ENCODE results near the gene RTTN. TPM values are rescaled to one million over a fixed set of nuclear protein-coding genes. Genes with fewer than 3 reads are reported as not detected.

RTTN gene
- total RNA-seq, 1 donor from 2014 or later: 52.4 TPM

DNA sequence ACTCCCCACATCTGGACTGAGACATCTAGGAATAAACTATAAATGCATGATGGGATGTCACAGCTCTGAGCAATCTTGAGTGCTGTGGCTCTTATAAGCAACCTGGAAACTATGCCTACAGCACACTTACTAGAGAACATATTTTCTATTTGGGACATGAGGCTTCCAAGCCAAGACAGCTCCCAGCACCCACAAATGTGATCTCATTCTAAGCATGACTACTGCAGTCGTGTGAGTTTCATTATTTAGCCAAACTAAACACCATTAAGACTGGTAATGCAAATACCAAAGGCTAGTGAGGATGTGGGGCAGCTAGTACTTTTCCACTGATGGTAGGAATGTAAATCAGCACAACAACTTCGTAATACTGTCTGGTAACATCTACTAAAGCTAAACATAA is 72.5 kb downstream of the RTTN start:
- no peaks in the 10 kb centered on the region for H3K4me1 Mint-ChIP-seq
- no peaks in the 10 kb centered on the region for H3F3A ChIP-seq (ENCODE audit: low read depth)
- H3K9ac ChIP-seq: no peak overlapping the region
- TF ChIP-seq EZH2phosphoT487 (IDR thresholded peaks at IDR 0.05): no peak
- TF ChIP-seq EZH2 (IDR thresholded peaks at IDR 0.05): no peak
- TF ChIP-seq, protein P1, sequence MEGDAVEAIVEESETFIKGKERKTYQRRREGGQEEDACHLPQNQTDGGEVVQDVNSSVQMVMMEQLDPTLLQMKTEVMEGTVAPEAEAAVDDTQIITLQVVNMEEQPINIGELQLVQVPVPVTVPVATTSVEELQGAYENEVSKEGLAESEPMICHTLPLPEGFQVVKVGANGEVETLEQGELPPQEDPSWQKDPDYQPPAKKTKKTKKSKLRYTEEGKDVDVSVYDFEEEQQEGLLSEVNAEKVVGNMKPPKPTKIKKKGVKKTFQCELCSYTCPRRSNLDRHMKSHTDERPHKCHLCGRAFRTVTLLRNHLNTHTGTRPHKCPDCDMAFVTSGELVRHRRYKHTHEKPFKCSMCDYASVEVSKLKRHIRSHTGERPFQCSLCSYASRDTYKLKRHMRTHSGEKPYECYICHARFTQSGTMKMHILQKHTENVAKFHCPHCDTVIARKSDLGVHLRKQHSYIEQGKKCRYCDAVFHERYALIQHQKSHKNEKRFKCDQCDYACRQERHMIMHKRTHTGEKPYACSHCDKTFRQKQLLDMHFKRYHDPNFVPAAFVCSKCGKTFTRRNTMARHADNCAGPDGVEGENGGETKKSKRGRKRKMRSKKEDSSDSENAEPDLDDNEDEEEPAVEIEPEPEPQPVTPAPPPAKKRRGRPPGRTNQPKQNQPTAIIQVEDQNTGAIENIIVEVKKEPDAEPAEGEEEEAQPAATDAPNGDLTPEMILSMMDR (IDR thresholded peaks at IDR 0.05): no peak
- no peaks in the 10 kb centered on the region for H3K27me3 ChIP-seq
- no peaks in the 10 kb centered on the region for H3K4me1 ChIP-seq
- H3K36me3 Mint-ChIP-seq: peaks cover 15% of the 10 kb centered on the region
- H3K79me2 ChIP-seq (ENCODE audit: low read depth): no peaks in the 10 kb centered on the region
- no peaks in the 10 kb centered on the region for H3K9me3 ChIP-seq (ENCODE audit: low read depth)
- no peak overlapping the region for H3K4me3 ChIP-seq
- H3K27me3 Mint-ChIP-seq (ENCODE audit: insufficient read depth, low read depth): no peaks in the 10 kb centered on the region
- H2AFZ ChIP-seq (replicated peaks): no peak overlapping the region
- H3K36me3 ChIP-seq: no peaks in the 10 kb centered on the region
- H4K20me1 ChIP-seq (ENCODE audit: low read depth): no peaks in the 10 kb centered on the region
- no peak overlapping the region for H3K27ac ChIP-seq
- peaks cover 3% of the 10 kb centered on the region for H3K9me3 Mint-ChIP-seq
- no peak overlapping the region for H3K4me2 ChIP-seq
- DNase-seq (ENCODE audit: low spot score): no peak
- H3K4me3 Mint-ChIP-seq: no peak overlapping the region
- no peak overlapping the region for H3K27ac Mint-ChIP-seq

DNA sequence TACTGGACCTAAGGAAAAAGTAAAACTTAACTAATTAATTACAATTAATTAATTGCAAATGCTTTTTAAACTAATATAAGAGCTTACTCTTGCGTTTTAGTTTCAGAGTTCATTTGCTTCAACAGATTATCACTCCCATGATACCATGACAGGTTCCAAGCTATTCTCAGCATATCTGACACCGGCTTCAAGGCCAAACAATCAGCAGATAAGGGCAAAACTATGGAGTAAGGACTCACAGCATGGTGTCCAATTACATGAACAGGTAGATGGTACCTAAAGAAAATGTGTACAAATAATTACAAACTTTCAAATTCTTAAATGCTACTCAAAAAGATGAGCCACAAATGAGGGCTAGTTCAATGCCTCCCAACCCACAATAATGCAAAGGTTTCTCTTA is 77.2 kb downstream of the RTTN start:
- Histone ChIP-seq H3K9ac (no peak overlapping the region), H3K9me3 (ENCODE audit: low read depth) (no peaks in the 10 kb centered on the region), H3K79me2 (ENCODE audit: low read depth) (no peaks in the 10 kb centered on the region), H3K27ac (no peak overlapping the region), H3K4me1 (no peaks in the 10 kb centered on the region), H4K20me1 (ENCODE audit: low read depth) (no peaks in the 10 kb centered on the region), H3K4me2 (no peak overlapping the region), H3F3A (ENCODE audit: low read depth) (no peaks in the 10 kb centered on the region), H3K4me3 (no peak overlapping the region), H3K36me3 (no peaks in the 10 kb centered on the region), H2AFZ (replicated peaks) (no peak overlapping the region), H3K27me3 (no peaks in the 10 kb centered on the region)
- Mint-ChIP-seq H3K27ac (no peak overlapping the region), H3K36me3 (peaks cover 12% of the 10 kb centered on the region), H3K4me3 (no peak overlapping the region), H3K4me1 (no peaks in the 10 kb centered on the region), H3K9me3 (peaks cover 3% of the 10 kb centered on the region), H3K27me3 (ENCODE audit: insufficient read depth, low read depth) (no peaks in the 10 kb centered on the region)
- no peak for DNase-seq (ENCODE audit: low spot score)
- TF ChIP-seq EZH2phosphoT487 (IDR thresholded peaks at IDR 0.05): no peak

DNA sequence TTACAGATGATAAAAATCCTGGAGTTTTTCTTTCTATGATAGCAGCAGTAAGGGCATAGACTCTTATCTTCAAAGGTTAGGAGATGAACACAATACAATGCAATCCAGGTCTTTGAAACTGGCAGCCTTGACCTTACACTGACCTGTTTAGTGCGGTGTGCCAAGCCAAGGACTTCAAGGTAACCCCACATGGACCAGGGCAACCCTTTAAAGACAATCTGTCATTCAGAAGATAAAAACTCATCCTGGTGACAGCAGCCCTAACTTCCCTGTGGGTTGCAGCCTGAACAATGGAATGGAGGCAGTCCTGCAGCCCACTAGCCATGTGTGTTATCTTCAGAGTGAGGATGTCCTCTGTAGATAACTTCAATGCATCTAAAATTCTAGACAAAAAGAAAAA is 78.1 kb downstream of the RTTN start:
- TF ChIP-seq, protein P1 (IDR thresholded peaks at IDR 0.05): no peak
- TF ChIP-seq EZH2phosphoT487 (IDR thresholded peaks at IDR 0.05) (no peak), EZH2 (IDR thresholded peaks at IDR 0.05) (no peak)
- H3F3A ChIP-seq (ENCODE audit: low read depth): no peaks in the 10 kb centered on the region
- no peaks in the 10 kb centered on the region for H3K27me3 ChIP-seq
- H2AFZ ChIP-seq (replicated peaks): no peak overlapping the region
- DNase-seq (ENCODE audit: low spot score): no peak
- no peaks in the 10 kb centered on the region for H3K36me3 ChIP-seq
- no peak overlapping the region for H3K27ac Mint-ChIP-seq
- no peak overlapping the region for H3K4me3 ChIP-seq
- no peaks in the 10 kb centered on the region for H3K27me3 Mint-ChIP-seq (ENCODE audit: insufficient read depth, low read depth)
- no peaks in the 10 kb centered on the region for H3K79me2 ChIP-seq (ENCODE audit: low read depth)
- no peak overlapping the region for H3K27ac ChIP-seq
- H3K9me3 Mint-ChIP-seq: peaks cover 3% of the 10 kb centered on the region
- no peaks in the 10 kb centered on the region for H4K20me1 ChIP-seq (ENCODE audit: low read depth)
- no peak overlapping the region for H3K4me2 ChIP-seq
- no peak overlapping the region for H3K9ac ChIP-seq
- no peaks in the 10 kb centered on the region for H3K4me1 ChIP-seq
- no peaks in the 10 kb centered on the region for H3K9me3 ChIP-seq (ENCODE audit: low read depth)
- H3K4me3 Mint-ChIP-seq: no peak overlapping the region
- peaks cover 12% of the 10 kb centered on the region for H3K36me3 Mint-ChIP-seq
- H3K4me1 Mint-ChIP-seq: no peaks in the 10 kb centered on the region

DNA sequence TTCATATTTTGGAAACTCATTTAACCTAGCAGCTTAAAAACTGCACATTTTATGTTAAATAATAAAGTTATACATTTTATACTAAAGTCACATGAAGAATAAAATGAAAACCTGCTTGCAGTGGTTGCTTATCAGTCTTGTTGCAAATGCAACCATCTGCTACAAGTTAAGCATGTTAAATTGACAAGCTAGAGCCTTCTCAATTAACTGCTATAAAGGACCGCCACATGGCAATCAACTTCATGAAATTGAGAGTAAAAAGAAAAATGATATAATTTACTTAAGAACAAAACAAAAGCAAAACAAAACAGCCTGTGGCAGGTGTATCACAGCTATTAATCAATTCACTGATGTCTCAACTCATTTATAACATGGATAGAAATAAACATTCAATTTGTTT is 78.7 kb downstream of the RTTN start:
- H3K4me3 Mint-ChIP-seq: no peak overlapping the region
- no peaks in the 10 kb centered on the region for H4K20me1 ChIP-seq (ENCODE audit: low read depth)
- H3K27me3 ChIP-seq: no peaks in the 10 kb centered on the region
- no peaks in the 10 kb centered on the region for H3K4me1 Mint-ChIP-seq
- DNase-seq (ENCODE audit: low spot score): no peak
- no peak overlapping the region for H3K4me2 ChIP-seq
- no peak overlapping the region for H3K27ac Mint-ChIP-seq
- H3K9ac ChIP-seq: no peak overlapping the region
- H3K9me3 Mint-ChIP-seq: peaks cover 3% of the 10 kb centered on the region
- H3K27ac ChIP-seq: no peak overlapping the region
- TF ChIP-seq, protein P1 (IDR thresholded peaks at IDR 0.05): no peak
- TF ChIP-seq EZH2 (IDR thresholded peaks at IDR 0.05) (no peak), EZH2phosphoT487 (IDR thresholded peaks at IDR 0.05) (no peak)
- no peaks in the 10 kb centered on the region for H3F3A ChIP-seq (ENCODE audit: low read depth)
- H3K36me3 ChIP-seq: no peaks in the 10 kb centered on the region
- no peaks in the 10 kb centered on the region for H3K9me3 ChIP-seq (ENCODE audit: low read depth)
- no peaks in the 10 kb centered on the region for H3K27me3 Mint-ChIP-seq (ENCODE audit: insufficient read depth, low read depth)
- no peak overlapping the region for H2AFZ ChIP-seq (replicated peaks)
- no peaks in the 10 kb centered on the region for H3K4me1 ChIP-seq
- H3K79me2 ChIP-seq (ENCODE audit: low read depth): no peaks in the 10 kb centered on the region
- no peak overlapping the region for H3K4me3 ChIP-seq
- H3K36me3 Mint-ChIP-seq: peaks cover 12% of the 10 kb centered on the region

Measured in neural progenitor cell (in vitro differentiated cells).